Measurements from ENCODE around the gene OPHN1. TPM values are rescaled to one million over a fixed set of nuclear protein-coding genes. Genes with fewer than 3 reads are reported as not detected.
"Not testable (repeated sequence)": the region's sequence is repeated elsewhere in the genome, so short reads cannot be mapped to it uniquely, and the experiment has no call there.

The OPHN1 gene
- total RNA-seq, 1 donor from 2014 or later: 10.7 TPM

GRCh38 chrX:68079961-68080360 is 353.3 kb downstream of the OPHN1 start:
- no peaks in the 10 kb centered on the region for H3K9me3 ChIP-seq
- intact Hi-C loops (cut with DNase I): no loop called here
- H3K36me3 ChIP-seq: no peaks in the 10 kb centered on the region
- no peak overlapping the region for H3K27ac ChIP-seq
- TF ChIP-seq CTCF (IDR thresholded peaks at IDR 0.05): no peak
- ATAC-seq (no peak), DNase-seq (no peak)
- H3K4me3 ChIP-seq: no peak overlapping the region
- no peaks in the 10 kb centered on the region for H3K4me1 ChIP-seq
- H3K27me3 ChIP-seq (ENCODE audit: low read depth): no peaks in the 10 kb centered on the region

- H3K27me3 ChIP-seq (ENCODE audit: low read depth); DNase-seq; H3K4me3 ChIP-seq; H3K9me3 ChIP-seq; intact Hi-C loops (cut with DNase I); H3K36me3 ChIP-seq; H3K4me1 ChIP-seq; ATAC-seq; H3K27ac ChIP-seq: not testable (repeated sequence)
These were observed 354.5 kb downstream of the OPHN1 start for GRCh38 chrX:68078801-68079200.

GRCh38 chrX:68077378-68077777 is 355.9 kb downstream of the OPHN1 start:
- DNase-seq (no peak), ATAC-seq (no peak)
- H3K27ac ChIP-seq: no peak overlapping the region
- no peak overlapping the region for H3K4me3 ChIP-seq
- intact Hi-C loops (cut with DNase I): no loop called here
- no peaks in the 10 kb centered on the region for H3K9me3 ChIP-seq
- H3K4me1 ChIP-seq: no peaks in the 10 kb centered on the region
- no peak for TF ChIP-seq CTCF (IDR thresholded peaks at IDR 0.05)
- no peaks in the 10 kb centered on the region for H3K27me3 ChIP-seq (ENCODE audit: low read depth)
- peaks cover 11% of the 10 kb centered on the region for H3K36me3 ChIP-seq

- Histone ChIP-seq H3K9me3 (no peaks in the 10 kb centered on the region), H3K27me3 (ENCODE audit: low read depth) (no peaks in the 10 kb centered on the region), H3K4me1 (no peaks in the 10 kb centered on the region), H3K27ac (no peak overlapping the region), H3K36me3 (peaks cover 15% of the 10 kb centered on the region), H3K4me3 (no peak overlapping the region)
- ATAC-seq: no peak
- intact Hi-C loops (cut with DNase I): no loop called here
- TF ChIP-seq CTCF (IDR thresholded peaks at IDR 0.05): no peak
- DNase-seq: no peak
These were observed 361.3 kb downstream of the OPHN1 start for GRCh38 chrX:68072041-68072440.

- ATAC-seq, H3K4me1 ChIP-seq: not testable (repeated sequence)
These were observed 363.2 kb downstream of the OPHN1 start for GRCh38 chrX:68070119-68070518.

GRCh38 chrX:68061206-68061535 is 372.1 kb downstream of the OPHN1 start:
- no peak for ATAC-seq
- DNase-seq: no peak
- Histone ChIP-seq H3K9me3 (no peaks in the 10 kb centered on the region), H3K4me3 (no peak overlapping the region), H3K36me3 (no peaks in the 10 kb centered on the region), H3K4me1 (no peaks in the 10 kb centered on the region), H3K27ac (no peak overlapping the region), H3K27me3 (ENCODE audit: low read depth) (no peaks in the 10 kb centered on the region)
- TF ChIP-seq CTCF (IDR thresholded peaks at IDR 0.05): no peak
- intact Hi-C loops (cut with DNase I): no loop called here

More at GRCh38 chrX:68070119-68070518, 363.2 kb downstream of the OPHN1 start:
- H3K27ac ChIP-seq; intact Hi-C loops (cut with DNase I); H3K27me3 ChIP-seq (ENCODE audit: low read depth); DNase-seq; H3K4me3 ChIP-seq; H3K9me3 ChIP-seq: not testable (repeated sequence)
- peaks cover 15% of the 10 kb centered on the region for H3K36me3 ChIP-seq

All from lower lobe of right lung (tissue), 2 donors.